GM06990 (cell line): Measurements from ENCODE around the gene OR4F15.

Experiments
- DNase-seq: peaks from one replicate; pipeline ENCODE4 v3.0.0-alpha.2; 2011; ENCODE audit not compliant: insufficient read length; ENCODE audit errors: extremely low read depth
- H3K27me3 ChIP-seq: replicated peaks from 2 replicates; pipeline ENCODE4 v1.6.0; 2011; ENCODE audit warnings: low read length; ENCODE audit not compliant: control insufficient read depth, insufficient read depth
- H3K36me3 ChIP-seq: 2 replicates; pipeline ENCODE4 v1.5.1; 2011; ENCODE audit warnings: low read length; ENCODE audit not compliant: control insufficient read depth, insufficient read depth
- H3K4me3 ChIP-seq: replicated peaks from 2 replicates; pipeline ENCODE4 v1.5.1; 2011; ENCODE audit warnings: low read depth, mild to moderate bottlenecking, control low read depth, low read length
- TF ChIP-seq, protein P1 (sequence below): IDR thresholded peaks from 2 replicates; pipeline ENCODE4 v1.5.1; 2011; ENCODE audit warnings: low read length, control low read depth, mild to moderate bottlenecking, inconsistent platforms; ENCODE audit not compliant: insufficient read depth, poor library complexity, severe bottlenecking

OR4F15 gene

DNA sequence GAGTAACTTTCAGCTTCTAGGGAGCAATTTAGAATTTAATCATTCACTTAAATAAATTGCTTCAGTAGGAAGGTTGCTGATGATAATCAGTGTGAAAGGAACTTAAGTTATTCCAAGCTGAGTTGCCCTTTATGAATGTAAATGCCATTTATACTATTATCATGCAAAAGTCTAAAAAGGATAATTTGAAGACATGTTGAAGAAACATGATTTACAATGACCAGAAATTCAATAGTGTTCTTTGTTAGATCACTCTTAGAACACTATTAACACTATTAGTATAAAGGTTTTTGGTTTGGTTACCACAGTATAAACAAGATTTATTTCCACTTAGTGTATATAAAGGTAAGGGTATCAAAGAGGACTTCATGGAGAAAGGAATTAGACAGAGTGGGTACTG lies 7.1 kb upstream of the OR4F15 start:
- TF ChIP-seq, protein P1, sequence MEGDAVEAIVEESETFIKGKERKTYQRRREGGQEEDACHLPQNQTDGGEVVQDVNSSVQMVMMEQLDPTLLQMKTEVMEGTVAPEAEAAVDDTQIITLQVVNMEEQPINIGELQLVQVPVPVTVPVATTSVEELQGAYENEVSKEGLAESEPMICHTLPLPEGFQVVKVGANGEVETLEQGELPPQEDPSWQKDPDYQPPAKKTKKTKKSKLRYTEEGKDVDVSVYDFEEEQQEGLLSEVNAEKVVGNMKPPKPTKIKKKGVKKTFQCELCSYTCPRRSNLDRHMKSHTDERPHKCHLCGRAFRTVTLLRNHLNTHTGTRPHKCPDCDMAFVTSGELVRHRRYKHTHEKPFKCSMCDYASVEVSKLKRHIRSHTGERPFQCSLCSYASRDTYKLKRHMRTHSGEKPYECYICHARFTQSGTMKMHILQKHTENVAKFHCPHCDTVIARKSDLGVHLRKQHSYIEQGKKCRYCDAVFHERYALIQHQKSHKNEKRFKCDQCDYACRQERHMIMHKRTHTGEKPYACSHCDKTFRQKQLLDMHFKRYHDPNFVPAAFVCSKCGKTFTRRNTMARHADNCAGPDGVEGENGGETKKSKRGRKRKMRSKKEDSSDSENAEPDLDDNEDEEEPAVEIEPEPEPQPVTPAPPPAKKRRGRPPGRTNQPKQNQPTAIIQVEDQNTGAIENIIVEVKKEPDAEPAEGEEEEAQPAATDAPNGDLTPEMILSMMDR: no peak
- no peaks in the 10 kb centered on the region for H3K27me3 ChIP-seq
- H3K4me3 ChIP-seq: no peak overlapping the region
- DNase-seq: no peak
- no peaks in the 10 kb centered on the region for H3K36me3 ChIP-seq

DNA sequence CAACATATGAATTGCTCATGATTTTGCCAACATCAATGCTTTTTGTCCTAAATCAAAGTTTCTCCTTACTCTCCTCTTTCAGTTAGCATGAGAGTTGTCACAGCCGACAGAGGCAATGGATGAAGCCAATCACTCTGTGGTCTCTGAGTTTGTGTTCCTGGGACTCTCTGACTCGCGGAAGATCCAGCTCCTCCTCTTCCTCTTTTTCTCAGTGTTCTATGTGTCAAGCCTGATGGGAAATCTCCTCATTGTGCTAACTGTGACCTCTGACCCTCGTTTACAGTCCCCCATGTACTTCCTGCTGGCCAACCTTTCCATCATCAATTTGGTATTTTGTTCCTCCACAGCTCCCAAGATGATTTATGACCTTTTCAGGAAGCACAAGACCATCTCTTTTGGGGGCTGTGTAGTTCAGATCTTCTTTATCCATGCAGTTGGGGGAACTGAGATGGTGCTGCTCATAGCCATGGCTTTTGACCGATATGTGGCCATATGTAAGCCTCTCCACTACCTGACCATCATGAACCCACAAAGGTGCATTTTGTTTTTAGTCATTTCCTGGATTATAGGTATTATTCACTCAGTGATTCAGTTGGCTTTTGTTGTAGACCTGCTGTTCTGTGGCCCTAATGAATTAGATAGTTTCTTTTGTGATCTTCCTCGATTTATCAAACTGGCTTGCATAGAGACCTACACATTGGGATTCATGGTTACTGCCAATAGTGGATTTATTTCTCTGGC lies 6.2 kb upstream of the OR4F15 start:
- Histone ChIP-seq H3K4me3 (no peak overlapping the region), H3K27me3 (no peaks in the 10 kb centered on the region), H3K36me3 (no peaks in the 10 kb centered on the region)
- TF ChIP-seq, protein P1: no peak
- DNase-seq: no peak

DNA sequence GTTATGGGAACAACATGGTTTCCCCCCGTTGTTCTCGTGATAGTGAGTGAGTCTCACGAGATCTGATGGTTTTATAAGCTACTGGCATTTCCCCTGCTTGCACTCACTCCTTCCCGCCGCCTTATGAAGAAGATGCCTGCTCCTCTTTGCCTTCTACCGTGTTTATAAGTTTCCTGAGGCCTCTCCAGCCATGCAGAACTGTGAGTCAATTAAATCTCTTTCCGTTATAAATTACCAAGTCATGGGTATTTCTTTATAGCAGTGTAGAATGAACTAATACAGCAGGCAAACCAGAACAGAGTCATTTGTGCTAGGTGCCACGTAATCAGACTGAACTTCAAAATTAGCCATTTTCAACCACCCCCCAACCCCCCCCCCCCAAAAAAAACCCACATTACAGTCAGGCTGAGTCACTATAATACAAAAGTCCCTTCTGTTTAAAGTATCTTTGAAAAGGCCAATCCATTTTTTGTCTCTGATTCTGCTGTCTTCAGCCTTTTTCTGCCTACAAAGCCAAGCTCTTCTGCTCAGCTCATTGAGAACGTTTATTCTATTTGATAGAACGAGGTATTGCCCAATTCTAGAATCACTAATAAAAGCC lies 4.6 kb upstream of the OR4F15 start:
- TF ChIP-seq, protein P1: no peak

DNA sequence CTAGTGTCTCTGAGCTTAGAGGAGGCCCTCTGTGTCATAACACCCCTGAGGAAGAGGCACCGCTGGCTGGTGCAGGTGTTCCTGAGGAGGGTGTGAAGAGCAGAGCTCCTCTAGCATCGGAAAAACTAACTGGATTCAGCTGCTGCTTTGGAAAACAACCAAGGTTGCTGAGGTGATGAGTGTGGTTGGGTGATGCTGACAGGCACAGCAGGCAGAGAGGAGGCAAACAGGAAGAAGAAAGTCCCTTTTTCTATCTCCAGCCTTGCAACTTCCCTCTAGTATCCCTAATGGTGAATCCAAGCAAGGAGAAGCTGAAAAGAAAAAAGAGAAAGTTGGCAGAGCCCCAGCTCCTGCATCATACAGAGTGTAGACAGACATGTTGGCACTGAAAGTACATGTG lies 3.8 kb upstream of the OR4F15 start:
- no peak for DNase-seq
- Histone ChIP-seq H3K36me3 (no peaks in the 10 kb centered on the region), H3K4me3 (no peak overlapping the region), H3K27me3 (no peaks in the 10 kb centered on the region)
- TF ChIP-seq, protein P1: no peak

More for the DNA sequence above, 4.6 kb upstream of the OR4F15 start:
- H3K4me3 ChIP-seq: no peak overlapping the region
- no peaks in the 10 kb centered on the region for H3K36me3 ChIP-seq
- no peaks in the 10 kb centered on the region for H3K27me3 ChIP-seq
- no peak for DNase-seq

DNA sequence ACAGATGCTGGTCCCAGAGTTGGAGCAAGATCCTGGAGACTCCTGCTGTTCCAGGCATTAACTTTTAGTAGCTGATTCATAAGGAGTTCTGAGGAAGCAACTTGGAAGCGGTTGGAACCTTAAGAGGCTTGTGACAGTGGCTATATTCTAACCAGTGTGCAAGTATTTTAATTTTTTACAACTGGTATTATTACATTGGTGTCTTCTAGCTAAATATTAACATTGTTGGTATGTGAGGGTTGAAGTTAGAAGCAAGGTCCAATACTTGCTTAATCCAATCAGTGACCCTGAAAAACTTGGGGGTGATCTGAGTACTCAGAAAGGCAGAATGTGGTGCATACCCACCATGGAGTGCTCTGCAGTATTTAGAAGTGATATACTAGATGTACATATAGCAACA lies 1.5 kb upstream of the OR4F15 start:
- Histone ChIP-seq H3K36me3 (no peaks in the 10 kb centered on the region), H3K4me3 (no peak overlapping the region), H3K27me3 (no peaks in the 10 kb centered on the region)
- TF ChIP-seq, protein P1: no peak
- no peak for DNase-seq
